Transverse colon (tissue), 3 donors: Measurements from ENCODE around the gene BRF1.

Experiments used
- CTCF ChIP-seq, 5 experiments: fragments of 200-600 bp in 3 of 5; fragments of 450-650 bp in 2 of 5; sonication (generic) in 3 of 5; IDR thresholded peaks; 1 replicate in 2 of 5; 2 replicates in 3 of 5; pipeline ENCODE4 v1.5.1; 2016 to 2017; ENCODE audit warnings: antibody characterized with exemption in 5 of 5, inconsistent platforms in 3 of 5, mild to moderate bottlenecking in 2 of 5, moderate library complexity in 1 of 5
- POLR2A ChIP-seq: fragments of 450-650 bp; IDR thresholded peaks from one replicate; pipeline ENCODE4 v1.6.1; 2016; ENCODE audit warnings: antibody characterized with exemption, mild to moderate bottlenecking, moderate library complexity

GRCh38 chr14:105219043-105219612 lies 81.7 kb downstream of the BRF1 start:
- TF ChIP-seq CTCF (IDR thresholded peaks at IDR 0.05) (no peak), POLR2A (no peak)
